Measurements from ENCODE around the gene SDHA.
A peak's percentile ranks its signal among the peaks of the same experiment; 100 is the strongest.
"Not testable (repeated sequence)": the region's sequence is repeated elsewhere in the genome, so short reads cannot be mapped to it uniquely, and the experiment has no call there.

Gene SDHA

GRCh38 chr5:198516-199196 is 19.5 kb upstream of the SDHA start:
- no peak for DNase-seq (ENCODE audit: low spot score)

- DNase-seq (ENCODE audit: low spot score): no peak
These were observed 18.7 kb upstream of the SDHA start for GRCh38 chr5:199197-199949.

GRCh38 chr5:199950-200645 is 18.0 kb upstream of the SDHA start:
- DNase-seq (ENCODE audit: low spot score): no peak

GRCh38 chr5:200985-201384 is 17.1 kb upstream of the SDHA start:
- DNase-seq (ENCODE audit: low spot score): no peak

- no peak for DNase-seq (ENCODE audit: low spot score)
These were observed 16.4 kb upstream of the SDHA start for GRCh38 chr5:201672-202071.

GRCh38 chr5:203246-203930 is 14.7 kb upstream of the SDHA start:
- no peak for DNase-seq (ENCODE audit: low spot score)

- DNase-seq (ENCODE audit: low spot score): no peak
These were observed 14.1 kb upstream of the SDHA start for GRCh38 chr5:204001-204400.

- DNase-seq (ENCODE audit: low spot score): no peak
These were observed 13.7 kb upstream of the SDHA start for GRCh38 chr5:204462-204861.

GRCh38 chr5:204966-205670 is 13.0 kb upstream of the SDHA start:
- DNase-seq (ENCODE audit: low spot score): no peak

- DNase-seq (ENCODE audit: low spot score): no peak
These were observed 11.7 kb upstream of the SDHA start for GRCh38 chr5:206406-206805.

- DNase-seq (ENCODE audit: low spot score): no peak
These were observed 11.1 kb upstream of the SDHA start for GRCh38 chr5:206927-207536.

GRCh38 chr5:207599-207998 is 10.5 kb upstream of the SDHA start:
- DNase-seq (ENCODE audit: low spot score): no peak

GRCh38 chr5:208449-209114 is 9.5 kb upstream of the SDHA start:
- no peak for DNase-seq (ENCODE audit: low spot score)

GRCh38 chr5:213803-214395 is 4.2 kb upstream of the SDHA start:
- no peak for DNase-seq (ENCODE audit: low spot score)

GRCh38 chr5:215256-215655 is 2.9 kb upstream of the SDHA start:
- peak; percentile 53 for DNase-seq (ENCODE audit: low spot score)

- not testable (repeated sequence) for DNase-seq (ENCODE audit: low spot score)
These were observed 2.0 kb upstream of the SDHA start for GRCh38 chr5:216076-216475.

- peak; percentile 33 for DNase-seq (ENCODE audit: low spot score)
These were observed 554 bp downstream of the SDHA start for GRCh38 chr5:218457-219291.

- DNase-seq (ENCODE audit: low spot score): peak; percentile 30
These were observed 1.3 kb downstream of the SDHA start for GRCh38 chr5:219460-219863.

GRCh38 chr5:219991-220390 is 1.9 kb downstream of the SDHA start:
- DNase-seq (ENCODE audit: low spot score): peak; percentile 10

All from kidney tubule cell (primary cell).